Right lobe of liver (tissue), 6 donors: ENCODE results near the gene ZMYND11. TPM values are rescaled to one million over a fixed set of nuclear protein-coding genes. Genes with fewer than 3 reads are reported as not detected.
A peak's percentile ranks its signal among the peaks of the same experiment; 100 is the strongest.

ENCODE experiments used
- ATAC-seq, 4 donors: fragments of 200-7000 bp; cut with Tn5 transposase; one replicate each; pipeline ENCODE4 v1.9.1; 2020; ENCODE audit warnings: mild to moderate bottlenecking in 4 of 4, moderate library complexity in 4 of 4
- DNase-seq, 3 donors: peaks; one replicate each; pipeline ENCODE4 v3.0.0-alpha.2; 2020
- H3K27ac ChIP-seq, 3 donors: fragments of 200-600 bp; one replicate each; pipeline ENCODE4 v1.8.0; 2022
- H3K27me3 ChIP-seq, 2 donors: fragments of 200-600 bp; one replicate each; pipeline ENCODE4 v1.8.0; 2022
- H3K36me3 ChIP-seq, 4 donors: fragments of 200-600 bp; sonication (generic) in 1 of 4; one replicate each; pipeline versions ENCODE4 v1.5.1 to v1.8.0; 2017 to 2022; ENCODE audit warnings: control low read depth in 1 of 4
- H3K4me1 ChIP-seq, 4 donors: fragments of 200-600 bp; sonication (generic) in 1 of 4; one replicate each; pipeline versions ENCODE4 v1.5.1 to v1.8.0; 2017 to 2022; ENCODE audit warnings: control low read depth in 1 of 4
- H3K4me3 ChIP-seq, 3 donors: fragments of 200-600 bp; one replicate each; pipeline ENCODE4 v1.8.0; 2022
- H3K9me3 ChIP-seq, 4 donors: fragments of 200-600 bp; sonication (generic) in 1 of 4; one replicate each; pipeline versions ENCODE4 v1.5.1 to v1.8.0; 2017 to 2022; ENCODE audit warnings: control low read depth in 1 of 4
- CTCF ChIP-seq, 4 donors: fragments of 200-600 bp in 3 of 4; fragments of 450-650 bp in 1 of 4; IDR thresholded peaks; one replicate each; pipeline versions ENCODE4 v1.5.1 to v1.8.0; 2016 to 2022; ENCODE audit warnings: antibody characterized with exemption in 4 of 4, mild to moderate bottlenecking in 2 of 4
- POLR2A ChIP-seq: fragments of 450-650 bp; IDR thresholded peaks from one replicate; pipeline ENCODE4 v1.6.1; 2017; ENCODE audit warnings: antibody characterized with exemption, mild to moderate bottlenecking
- WGBS: methylation state at CpG from one replicate; pipeline ENCODE4 v1.1.6; 2018; ENCODE audit warnings: low coverage, low lambda C conversion rate; ENCODE audit not compliant: insufficient coverage; ENCODE audit errors: missing lambda C conversion rate; 5-methylcytosine and 5-hydroxymethylcytosine counted together
- intact Hi-C, 2 donors: fragments of 100-400 bp; cut with DNase I; formaldehyde crosslinking; loops; one replicate each; pipeline versions ENCODE4 v1.11.2 to v1.14.1; 2022
- total RNA-seq, 6 experiments: library from RNA; depleted of rRNA in 2 of 6; stranded (reverse); fragments of >200 nt in 2 of 6; fragmentation: NEBNext Ultra II Directional in 3 of 6; extraction: Animal tissue kit (Norgen Biotek cat#: 25700) in 3 of 6; gene quantifications; one replicate each; pipeline versions ENCODE4 v1.1.0 to v1.2.4, GENCODE V29; 2016 to 2023
- donor health status: DM: no; HTN: yes; CAD: no.
- donor health status: DM: no; HTN: no; CAD: no.
- donor health status: DM: no; HTN: no; CAD: no.
- donor health status: DM: no; HTN: yes; CAD: no.
- donor health status: DM: no; HTN: yes; CAD: no.

ZMYND11 gene
- total RNA-seq, 6 experiments from 2014 or later = 22.5 to 30.6 (median 24.4) TPM

GRCh38 chr10:279655-280054 is 144.4 kb downstream of the ZMYND11 start:
- intact Hi-C loops = no loop called here
- no peak overlapping the region for H3K4me3 ChIP-seq
- 90% methylated on average over 7 of the region's 10 CpGs for WGBS
- no peaks in the 10 kb centered on the region for H3K4me1 ChIP-seq
- H3K27me3 ChIP-seq = no peaks in the 10 kb centered on the region
- H3K9me3 ChIP-seq = no peaks in the 10 kb centered on the region
- no peak overlapping the region for H3K27ac ChIP-seq
- DNase-seq (no peak), ATAC-seq (no peak)
- TF ChIP-seq POLR2A = no peak
- TF ChIP-seq CTCF (IDR thresholded peaks at IDR 0.05) = no peak
- H3K36me3 ChIP-seq = peaks cover 0 to 23% (median under 1%) of the 10 kb centered on the region in 4 donors

GRCh38 chr10:282294-283139 is 147.3 kb downstream of the ZMYND11 start:
- H3K4me3 ChIP-seq = no peak overlapping the region
- no peaks in the 10 kb centered on the region for H3K27me3 ChIP-seq
- H3K4me1 ChIP-seq = no peaks in the 10 kb centered on the region
- H3K27ac ChIP-seq = no peak overlapping the region
- DNase-seq (no peak), ATAC-seq (no peak)
- WGBS = 56% methylated on average over 1 of the region's 7 CpGs
- no peaks in the 10 kb centered on the region for H3K9me3 ChIP-seq
- intact Hi-C loops = no loop called here
- TF ChIP-seq POLR2A (no peak), CTCF (IDR thresholded peaks at IDR 0.05) (no peak)
- peaks cover 0 to 25% (median 2%) of the 10 kb centered on the region in 4 donors for H3K36me3 ChIP-seq

GRCh38 chr10:283140-283479 is 147.9 kb downstream of the ZMYND11 start:
- ATAC-seq (no peak), DNase-seq (no peak)
- no peaks in the 10 kb centered on the region for H3K4me1 ChIP-seq
- no peak overlapping the region for H3K27ac ChIP-seq
- no peak for TF ChIP-seq CTCF (IDR thresholded peaks at IDR 0.05)
- TF ChIP-seq POLR2A = no peak
- WGBS = 93% methylated on average over 5 of the region's 8 CpGs
- H3K36me3 ChIP-seq = peaks cover 0 to 25% (median 2%) of the 10 kb centered on the region in 4 donors
- no peaks in the 10 kb centered on the region for H3K9me3 ChIP-seq
- H3K4me3 ChIP-seq = no peak overlapping the region
- intact Hi-C loops = no loop called here
- no peaks in the 10 kb centered on the region for H3K27me3 ChIP-seq

- Histone ChIP-seq H3K36me3 (peaks cover 0 to 25% (median 2%) of the 10 kb centered on the region in 4 donors), H3K27ac (no peak overlapping the region), H3K9me3 (no peaks in the 10 kb centered on the region), H3K27me3 (no peaks in the 10 kb centered on the region), H3K4me3 (no peak overlapping the region), H3K4me1 (no peaks in the 10 kb centered on the region)
- TF ChIP-seq POLR2A = no peak
- ATAC-seq (no peak), DNase-seq (no peak)
- intact Hi-C loops = no loop called here
- WGBS = 80% methylated on average over 7 of the region's 7 CpGs
These were observed 148.7 kb downstream of the ZMYND11 start for GRCh38 chr10:283916-284356.

GRCh38 chr10:285216-285615 is 150.0 kb downstream of the ZMYND11 start:
- Histone ChIP-seq H3K27ac (no peak overlapping the region), H3K4me3 (no peak overlapping the region), H3K9me3 (no peaks in the 10 kb centered on the region), H3K36me3 (peaks cover 0 to 23% (median 2%) of the 10 kb centered on the region in 4 donors), H3K4me1 (no peaks in the 10 kb centered on the region), H3K27me3 (no peaks in the 10 kb centered on the region)
- TF ChIP-seq CTCF (IDR thresholded peaks at IDR 0.05) (no peak), POLR2A (no peak)
- peak in 1 of 4 donors; percentile 31 for ATAC-seq
- 80% methylated on average over 7 of the region's 15 CpGs for WGBS
- intact Hi-C loops = no loop called here
- DNase-seq = no peak
